Gastrocnemius medialis (tissue), 4 donors: ENCODE results near the gene GBX1.

Experiments used
- CTCF ChIP-seq, 5 experiments: fragments of 450-650 bp in 3 of 5; fragments of 200-600 bp in 2 of 5; sonication (generic) in 2 of 5; IDR thresholded peaks in 4 of 5; conservative IDR thresholded peaks in 1 of 5; 1 replicate in 4 of 5; 2 replicates in 1 of 5; pipeline ENCODE4 v1.5.1; 2016 to 2019; ENCODE audit warnings: antibody characterized with exemption in 5 of 5, mild to moderate bottlenecking in 3 of 5, moderate library complexity in 3 of 5
- POLR2A ChIP-seq, 2 donors: fragments of 450-650 bp; IDR thresholded peaks; one replicate each; pipeline ENCODE4 v1.6.1; 2017; ENCODE audit warnings: antibody characterized with exemption in 2 of 2, mild to moderate bottlenecking in 2 of 2, moderate library complexity in 2 of 2

- TF ChIP-seq CTCF (IDR thresholded peaks at IDR 0.05 in 4 of 5, conservative IDR thresholded peaks at IDR 0.05 in 1 of 5) (no peak), POLR2A (IDR thresholded peaks at IDR 0.05) (no peak)
Measured at GRCh38 chr7:151124481-151124880, 43.0 kb downstream of the GBX1 start.
